ENCODE measurements around the gene OR52N1.
A peak's percentile ranks its signal among the peaks of the same experiment; 100 is the strongest.

Gene OR52N1

GRCh38 chr11:5809905-5810795, 19.1 kb upstream of the OR52N1 start:
- TF ChIP-seq, protein P1, sequence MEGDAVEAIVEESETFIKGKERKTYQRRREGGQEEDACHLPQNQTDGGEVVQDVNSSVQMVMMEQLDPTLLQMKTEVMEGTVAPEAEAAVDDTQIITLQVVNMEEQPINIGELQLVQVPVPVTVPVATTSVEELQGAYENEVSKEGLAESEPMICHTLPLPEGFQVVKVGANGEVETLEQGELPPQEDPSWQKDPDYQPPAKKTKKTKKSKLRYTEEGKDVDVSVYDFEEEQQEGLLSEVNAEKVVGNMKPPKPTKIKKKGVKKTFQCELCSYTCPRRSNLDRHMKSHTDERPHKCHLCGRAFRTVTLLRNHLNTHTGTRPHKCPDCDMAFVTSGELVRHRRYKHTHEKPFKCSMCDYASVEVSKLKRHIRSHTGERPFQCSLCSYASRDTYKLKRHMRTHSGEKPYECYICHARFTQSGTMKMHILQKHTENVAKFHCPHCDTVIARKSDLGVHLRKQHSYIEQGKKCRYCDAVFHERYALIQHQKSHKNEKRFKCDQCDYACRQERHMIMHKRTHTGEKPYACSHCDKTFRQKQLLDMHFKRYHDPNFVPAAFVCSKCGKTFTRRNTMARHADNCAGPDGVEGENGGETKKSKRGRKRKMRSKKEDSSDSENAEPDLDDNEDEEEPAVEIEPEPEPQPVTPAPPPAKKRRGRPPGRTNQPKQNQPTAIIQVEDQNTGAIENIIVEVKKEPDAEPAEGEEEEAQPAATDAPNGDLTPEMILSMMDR (conservative IDR thresholded peaks at IDR 0.05; ENCODE audit: low read depth, low read length), result no peak
- no peak for DNase-seq (ENCODE audit: low read depth)
- no peak overlapping the region for H3K4me3 ChIP-seq (ENCODE audit: low read depth, low read length)

- TF ChIP-seq, protein P1 (conservative IDR thresholded peaks at IDR 0.05; ENCODE audit: low read depth, low read length), result no peak
- peak overlapping the region; percentile 55 for H3K4me3 ChIP-seq (ENCODE audit: low read depth, low read length)
- peak; percentile 8 for DNase-seq (ENCODE audit: low read depth)
Observed at GRCh38 chr11:5809122-5809519, 18.1 kb upstream of the OR52N1 start.

- DNase-seq (ENCODE audit: low read depth), result peak; percentile 81
- TF ChIP-seq, protein P1 (conservative IDR thresholded peaks at IDR 0.05; ENCODE audit: low read depth, low read length), result peak; percentile 95
- peak within 1 kb of the TSS; percentile 55 for H3K4me3 ChIP-seq (ENCODE audit: low read depth, low read length)
Observed at GRCh38 chr11:5808500-5809121, 17.5 kb upstream of the OR52N1 start, which contains the start of gene OR52N2. TSS of gene OR52N2 (plus strand) at chr11:5808924. CDS start at chr11:5820336, 11,412 bp downstream.

DNA sequence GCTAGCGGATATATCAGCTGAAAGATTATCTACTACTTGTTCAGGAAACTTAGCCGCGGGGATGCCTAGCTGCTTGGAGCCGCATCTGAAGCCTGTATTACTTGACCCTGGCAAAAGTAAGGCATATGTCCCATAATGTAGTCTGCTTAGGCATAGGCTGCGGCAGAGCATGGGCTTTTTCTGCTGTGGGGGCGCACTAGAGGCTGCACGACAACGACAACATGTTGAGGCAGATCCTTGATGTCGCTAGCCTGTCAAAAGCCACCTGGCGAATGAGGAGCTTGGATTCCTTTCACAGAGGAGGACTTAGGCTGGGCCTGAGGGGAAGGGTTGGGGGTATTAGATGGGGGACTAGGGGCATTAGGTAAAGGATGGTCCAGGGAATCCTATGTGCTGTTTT, 16.5 kb upstream of the OR52N1 start:
- H3K4me3 ChIP-seq (ENCODE audit: low read depth, low read length), result no peak overlapping the region
- no peak for DNase-seq (ENCODE audit: low read depth)
- TF ChIP-seq, protein P1 (conservative IDR thresholded peaks at IDR 0.05; ENCODE audit: low read depth, low read length), result no peak

- TF ChIP-seq, protein P1 (conservative IDR thresholded peaks at IDR 0.05; ENCODE audit: low read depth, low read length), result no peak
- DNase-seq (ENCODE audit: low read depth), result no peak
- no peak overlapping the region for H3K4me3 ChIP-seq (ENCODE audit: low read depth, low read length)
Observed at GRCh38 chr11:5803982-5804381, 12.9 kb upstream of the OR52N1 start.

DNA sequence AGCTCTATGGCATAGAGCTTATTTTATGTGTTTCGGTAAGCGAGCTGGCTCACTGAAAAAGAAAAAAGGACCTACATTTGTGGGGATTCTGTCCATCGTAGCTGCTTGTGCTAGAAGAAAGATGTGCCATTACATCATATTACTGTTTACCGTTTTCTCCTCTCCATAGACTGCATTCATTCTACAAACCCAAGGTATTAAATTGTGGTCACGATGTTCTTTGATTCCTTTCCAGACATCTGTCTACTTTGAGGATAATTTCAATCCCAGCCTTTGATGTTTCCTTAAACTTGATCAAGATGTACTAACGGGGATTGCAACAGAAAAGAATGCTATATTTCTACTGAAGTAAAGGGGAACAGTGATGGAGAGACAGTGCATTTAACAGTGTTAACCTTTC, 5.5 kb upstream of the OR52N1 start:
- no peak for DNase-seq (ENCODE audit: low read depth)
- TF ChIP-seq, protein P1 (conservative IDR thresholded peaks at IDR 0.05; ENCODE audit: low read depth, low read length), result no peak

More for the DNA sequence above, 5.5 kb upstream of the OR52N1 start:
- H3K4me3 ChIP-seq (ENCODE audit: low read depth, low read length), result no peak overlapping the region

Data from choroid plexus epithelial cell (primary cell).